K562 (cell line): ENCODE measurements around the gene CDHR2. TPM values are rescaled to one million over a fixed set of nuclear protein-coding genes. Genes with fewer than 3 reads are reported as not detected.
A peak's percentile ranks its signal among the peaks of the same experiment; 100 is the strongest.

Experiments used
- ATF6 ChIP-seq: sonication (generic); formaldehyde crosslinking; IDR thresholded peaks from 2 replicates; pipeline ENCODE4 v1.4.0; 2020; ENCODE audit warnings: mild to moderate bottlenecking, missing genetic modification reagents
- BCLAF1 ChIP-seq, 2 experiments: fragments of 450-650 bp in 1 of 2; IDR thresholded peaks; 2 replicates each; pipeline ENCODE4 v1.6.1; 2011 to 2017; ENCODE audit warnings: low read depth in 2 of 2, antibody characterized with exemption in 1 of 2, borderline replicate concordance in 1 of 2, low read length in 1 of 2, mild to moderate bottlenecking in 1 of 2, mixed read lengths in 1 of 2; ENCODE audit not compliant: control insufficient read depth in 1 of 2
- CREBBP ChIP-seq: IDR thresholded peaks from one replicate; pipeline ENCODE4 v1.6.1; 2012; ENCODE audit warnings: low read depth, mild to moderate bottlenecking, control low read depth, inconsistent platforms, low read length
- KAT2B ChIP-seq: IDR thresholded peaks from one replicate; pipeline ENCODE4 v1.6.1; 2012; ENCODE audit warnings: low read depth, mild to moderate bottlenecking, control low read depth, inconsistent platforms, low read length, moderate library complexity
- KDM5B ChIP-seq: fragments of 200-600 bp; sonication (generic); IDR thresholded peaks from 2 replicates; pipeline ENCODE4 v1.6.1; 2012; ENCODE audit warnings: low read depth, mild to moderate bottlenecking, moderate library complexity, low read length, control low read depth, inconsistent platforms; ENCODE audit not compliant: insufficient replicate concordance
- KHSRP ChIP-seq: fragments of 450-650 bp; IDR thresholded peaks from 2 replicates; pipeline ENCODE4 v1.6.1; 2017
- POLR2B ChIP-seq: fragments of 450-650 bp; IDR thresholded peaks from 2 replicates; pipeline ENCODE4 v1.6.1; 2018; ENCODE audit warnings: low read depth; ENCODE audit not compliant: partially characterized antibody
- PPARD ChIP-seq: fragments of 250-450 bp; sonication (Bioruptor Pico); IDR thresholded peaks from 2 replicates; pipeline ENCODE4 v1.8.0; 2022; ENCODE audit warnings: inconsistent platforms, mild to moderate bottlenecking, moderate library complexity
- SMARCA4 ChIP-seq: fragments of 450-650 bp; IDR thresholded peaks from 2 replicates; pipeline ENCODE4 v1.6.1; 2016
- STAT5B ChIP-seq: fragments of 250-450 bp; sonication (Bioruptor Pico); IDR thresholded peaks from 2 replicates; pipeline ENCODE4 v1.8.0; 2021; ENCODE audit warnings: mild to moderate bottlenecking, inconsistent platforms
- YY1 ChIP-seq, 3 experiments: IDR thresholded peaks; 2 replicates each; pipeline ENCODE4 v1.6.1; 2011; ENCODE audit warnings: low read length in 2 of 3, mild to moderate bottlenecking in 2 of 3, moderate library complexity in 2 of 3, borderline replicate concordance in 1 of 3, control low read depth in 1 of 3, low read depth in 1 of 3; ENCODE audit not compliant: insufficient read depth in 3 of 3, insufficient replicate concordance in 2 of 3, control insufficient read depth in 1 of 3, insufficient read length in 1 of 3; ENCODE audit errors: extremely low read depth in 1 of 3
- ZNF175 ChIP-seq: fragments of 200-800 bp; sonication (Bioruptor generic); IDR thresholded peaks from 2 replicates; pipeline ENCODE4 v1.6.1; 2016; ENCODE audit warnings: low read depth, mild to moderate bottlenecking, missing genetic modification characterization, missing compliant biosample characterization
- ZNF551 ChIP-seq: fragments of 250-450 bp; sonication (Bioruptor Pico); IDR thresholded peaks from 2 replicates; pipeline ENCODE4 v1.5.0; 2021; ENCODE audit warnings: mild to moderate bottlenecking, moderate library complexity
- polyA plus RNA-seq, 8 experiments: library from polyadenylated mRNA; depleted of rRNA in 4 of 8; stranded (reverse) in 5 of 8; unstranded in 3 of 8; fragments of >200 nt; fragmentation: Nextera tagmentation in 2 of 8; fragmentation: Illumina TruSeq in 1 of 8; extraction: Ambion mirVana in 2 of 8; extraction: Trizol in 1 of 8; gene quantifications; 2 replicates each; pipeline versions ENCODE4 v1.2.1 to v1.2.3, GENCODE V29; 2011 to 2014; ENCODE audit warnings: inconsistent platforms in 1 of 8, missing spikeins in 1 of 8
- total RNA-seq, 7 experiments: library from RNA; depleted of rRNA in 6 of 7; stranded (reverse); fragments of >200 nt in 6 of 7; fragmentation: Illumina TruSeq in 2 of 7; extraction: Trizol in 2 of 7; gene quantifications; 2 replicates each; pipeline versions ENCODE4 v1.2.1 to v1.2.3, GENCODE V29; 2011 to 2021; ENCODE audit warnings: low replicate concordance in 1 of 7
- TF ChIP-seq, protein P1 (sequence below): fragments of 250-450 bp; sonication (Bioruptor Pico); IDR thresholded peaks from 2 replicates; pipeline ENCODE4 v1.5.0; 2021; ENCODE audit warnings: mild to moderate bottlenecking, borderline replicate concordance
- TF ChIP-seq, protein P2 (sequence below): fragments of 450-650 bp; IDR thresholded peaks from 2 replicates; pipeline ENCODE4 v1.6.1; 2017; ENCODE audit warnings: antibody characterized with exemption, mild to moderate bottlenecking

Gene CDHR2
- total and polyA plus RNA-seq, 9 of the 15 experiments (the other 6 are each of a cell fraction or from before 2014, with no cell fraction given), result 0.01 to 0.62 (median 0.09) TPM; not detected in 2

DNA sequence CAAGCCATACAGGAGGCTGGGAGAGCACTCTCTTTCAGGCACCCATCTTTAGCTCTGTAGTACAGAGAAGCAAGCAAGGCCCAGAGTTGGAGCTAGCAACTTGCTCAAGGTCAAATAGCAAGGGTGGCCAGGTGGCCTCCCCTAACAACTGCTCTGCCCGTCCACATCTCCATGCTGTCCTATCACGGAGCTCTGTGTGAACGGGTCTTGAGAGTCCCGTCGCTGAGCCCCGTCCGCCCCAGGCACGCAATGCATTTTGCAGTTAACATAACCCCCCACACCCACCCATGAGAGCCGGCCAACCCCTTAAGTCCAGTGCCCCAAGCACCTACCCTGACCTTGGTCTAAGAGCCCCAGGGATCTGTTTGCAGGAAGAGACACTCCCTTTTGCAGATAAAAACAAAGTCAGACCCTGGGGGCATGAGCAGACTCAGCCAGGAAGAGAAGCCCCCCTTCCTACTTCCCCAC, 13.4 kb upstream of the CDHR2 start (continued):
- TF ChIP-seq BCLAF1 (IDR thresholded peaks at IDR 0.05; ENCODE audit: borderline replicate concordance in 1 of 2, control insufficient read depth in 1 of 2, low read depth in 2 of 2, low read length in 1 of 2) (no peak), PPARD (CRISPR knock-in tag) (no peak), KDM5B (no peak), POLR2B (no peak), SMARCA4 (no peak), ZNF551 (no peak), KAT2B (no peak), YY1 (IDR thresholded peaks at IDR 0.05; ENCODE audit: borderline replicate concordance in 1 of 3, control insufficient read depth in 1 of 3, extremely low read depth in 1 of 3, insufficient read depth in 3 of 3, insufficient read length in 1 of 3, insufficient replicate concordance in 2 of 3, low read depth in 1 of 3, low read length in 2 of 3) (peak in 1 of 3 experiments; percentile 15), CREBBP (no peak), KHSRP (no peak), STAT5B (CRISPR knock-in tag) (no peak), ATF6 (CRISPR knock-in tag) (0 out of 2 replicates have a peak, but pooled peaks have one; percentile 12), ZNF175 (CRISPR knock-in tag) (no peak)
- TF ChIP-seq, protein P1, sequence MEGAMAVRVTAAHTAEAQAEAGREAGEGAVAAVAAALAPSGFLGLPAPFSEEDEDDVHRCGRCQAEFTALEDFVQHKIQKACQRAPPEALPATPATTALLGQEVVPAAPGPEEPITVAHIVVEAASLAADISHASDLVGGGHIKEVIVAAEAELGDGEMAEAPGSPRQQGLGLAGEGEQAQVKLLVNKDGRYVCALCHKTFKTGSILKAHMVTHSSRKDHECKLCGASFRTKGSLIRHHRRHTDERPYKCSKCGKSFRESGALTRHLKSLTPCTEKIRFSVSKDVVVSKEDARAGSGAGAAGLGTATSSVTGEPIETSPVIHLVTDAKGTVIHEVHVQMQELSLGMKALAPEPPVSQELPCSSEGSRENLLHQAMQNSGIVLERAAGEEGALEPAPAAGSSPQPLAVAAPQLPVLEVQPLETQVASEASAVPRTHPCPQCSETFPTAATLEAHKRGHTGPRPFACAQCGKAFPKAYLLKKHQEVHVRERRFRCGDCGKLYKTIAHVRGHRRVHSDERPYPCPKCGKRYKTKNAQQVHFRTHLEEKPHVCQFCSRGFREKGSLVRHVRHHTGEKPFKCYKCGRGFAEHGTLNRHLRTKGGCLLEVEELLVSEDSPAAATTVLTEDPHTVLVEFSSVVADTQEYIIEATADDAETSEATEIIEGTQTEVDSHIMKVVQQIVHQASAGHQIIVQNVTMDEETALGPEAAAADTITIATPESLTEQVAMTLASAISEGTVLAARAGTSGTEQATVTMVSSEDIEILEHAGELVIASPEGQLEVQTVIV (CRISPR knock-in tag), result no peak
- TF ChIP-seq, protein P2, sequence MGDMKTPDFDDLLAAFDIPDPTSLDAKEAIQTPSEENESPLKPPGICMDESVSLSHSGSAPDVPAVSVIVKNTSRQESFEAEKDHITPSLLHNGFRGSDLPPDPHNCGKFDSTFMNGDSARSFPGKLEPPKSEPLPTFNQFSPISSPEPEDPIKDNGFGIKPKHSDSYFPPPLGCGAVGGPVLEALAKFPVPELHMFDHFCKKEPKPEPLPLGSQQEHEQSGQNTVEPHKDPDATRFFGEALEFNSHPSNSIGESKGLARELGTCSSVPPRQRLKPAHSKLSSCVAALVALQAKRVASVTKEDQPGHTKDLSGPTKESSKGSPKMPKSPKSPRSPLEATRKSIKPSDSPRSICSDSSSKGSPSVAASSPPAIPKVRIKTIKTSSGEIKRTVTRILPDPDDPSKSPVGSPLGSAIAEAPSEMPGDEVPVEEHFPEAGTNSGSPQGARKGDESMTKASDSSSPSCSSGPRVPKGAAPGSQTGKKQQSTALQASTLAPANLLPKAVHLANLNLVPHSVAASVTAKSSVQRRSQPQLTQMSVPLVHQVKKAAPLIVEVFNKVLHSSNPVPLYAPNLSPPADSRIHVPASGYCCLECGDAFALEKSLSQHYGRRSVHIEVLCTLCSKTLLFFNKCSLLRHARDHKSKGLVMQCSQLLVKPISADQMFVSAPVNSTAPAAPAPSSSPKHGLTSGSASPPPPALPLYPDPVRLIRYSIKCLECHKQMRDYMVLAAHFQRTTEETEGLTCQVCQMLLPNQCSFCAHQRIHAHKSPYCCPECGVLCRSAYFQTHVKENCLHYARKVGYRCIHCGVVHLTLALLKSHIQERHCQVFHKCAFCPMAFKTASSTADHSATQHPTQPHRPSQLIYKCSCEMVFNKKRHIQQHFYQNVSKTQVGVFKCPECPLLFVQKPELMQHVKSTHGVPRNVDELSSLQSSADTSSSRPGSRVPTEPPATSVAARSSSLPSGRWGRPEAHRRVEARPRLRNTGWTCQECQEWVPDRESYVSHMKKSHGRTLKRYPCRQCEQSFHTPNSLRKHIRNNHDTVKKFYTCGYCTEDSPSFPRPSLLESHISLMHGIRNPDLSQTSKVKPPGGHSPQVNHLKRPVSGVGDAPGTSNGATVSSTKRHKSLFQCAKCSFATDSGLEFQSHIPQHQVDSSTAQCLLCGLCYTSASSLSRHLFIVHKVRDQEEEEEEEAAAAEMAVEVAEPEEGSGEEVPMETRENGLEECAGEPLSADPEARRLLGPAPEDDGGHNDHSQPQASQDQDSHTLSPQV, result 0 out of 2 replicates have a peak, but pooled peaks have one; percentile 19
